Heart right ventricle (tissue), 16 donors: ENCODE data around the gene DLGAP1. TPM values are rescaled to one million over a fixed set of nuclear protein-coding genes. Genes with fewer than 3 reads are reported as not detected.

ENCODE experiments used
- ATAC-seq, 8 donors: fragments of 200-7000 bp; cut with Tn5 transposase; one replicate each; pipeline ENCODE4 v1.9.1; 2020; ENCODE audit warnings: mild to moderate bottlenecking in 8 of 8, moderate library complexity in 8 of 8, moderate number of reproducible peaks in 1 of 8
- DNase-seq, 2 donors: peaks; one replicate each; pipeline ENCODE4 v3.0.0-alpha.2; 2020
- H3K27ac ChIP-seq, 10 donors: fragments of 200-600 bp; sonication (generic) in 2 of 10; one replicate each; pipeline versions ENCODE4 v1.5.0 to v1.8.0; 2020 to 2022; ENCODE audit warnings: mild to moderate bottlenecking in 3 of 10
- H3K27me3 ChIP-seq, 7 donors: fragments of 200-600 bp; one replicate each; pipeline ENCODE4 v1.8.0; 2021 to 2022; ENCODE audit warnings: mild to moderate bottlenecking in 2 of 7
- H3K36me3 ChIP-seq, 9 donors: fragments of 200-600 bp; sonication (generic) in 1 of 9; one replicate each; pipeline versions ENCODE4 v1.5.0 to v1.8.0; 2020 to 2022; ENCODE audit warnings: mild to moderate bottlenecking in 2 of 9
- H3K4me1 ChIP-seq, 9 donors: fragments of 200-600 bp; sonication (generic) in 1 of 9; one replicate each; pipeline versions ENCODE4 v1.5.0 to v1.8.0; 2020 to 2022; ENCODE audit warnings: mild to moderate bottlenecking in 4 of 9
- H3K4me3 ChIP-seq, 10 donors: fragments of 200-600 bp; sonication (generic) in 2 of 10; one replicate each; pipeline versions ENCODE4 v1.5.0 to v1.8.0; 2020 to 2022; ENCODE audit warnings: mild to moderate bottlenecking in 7 of 10, moderate library complexity in 2 of 10
- H3K9me3 ChIP-seq, 11 donors: fragments of 200-600 bp in 10 of 11; sonication (generic) in 2 of 11; one replicate each; pipeline versions ENCODE4 v1.5.0 to v1.8.0; 2013 to 2022; ENCODE audit warnings: mild to moderate bottlenecking in 2 of 11, control low read depth in 1 of 11, moderate library complexity in 1 of 11
- CTCF ChIP-seq, 9 donors: fragments of 200-600 bp; sonication (generic) in 2 of 9; IDR thresholded peaks; one replicate each; pipeline versions ENCODE4 v1.5.0 to v1.8.0; 2021 to 2022; ENCODE audit warnings: antibody characterized with exemption in 9 of 9, mild to moderate bottlenecking in 5 of 9, moderate library complexity in 1 of 9
- WGBS, 2 donors: extraction: QIAGEN DNeasy Blood & Tissue Kit; methylation state at CpG; one replicate each; pipeline ENCODE4 v1.1.7; 2013; ENCODE audit warnings: inconsistent platforms in 1 of 2; 5-methylcytosine and 5-hydroxymethylcytosine counted together
- intact Hi-C, 10 donors: fragments of 100-400 bp; cut with DNase I; formaldehyde crosslinking; loops; one replicate each; pipeline versions ENCODE4 v1.11.1 to v1.14.2; 2022
- polyA plus RNA-seq, 2 donors: library from polyadenylated mRNA; stranded (reverse); fragments of 200-250 nt; gene quantifications; one replicate each; pipeline ENCODE4 v1.2.3, GENCODE V29; 2013
- total RNA-seq, 10 donors: library from RNA; stranded (reverse); fragmentation: NEBNext Ultra II Directional in 3 of 10; extraction: Animal tissue kit (Norgen Biotek cat#: 25700) in 3 of 10; gene quantifications; one replicate each; pipeline versions ENCODE4 v1.2.1 to v1.2.4, GENCODE V29; 2021 to 2023
- donor health status: Arrhythmogenic right ventricular cardiomyopathy.
- donor health status: ischemic (EF 13 %, LVEDD 7.1; RV severe dilation, severe dysfunction).
- donor health status: healthy with polysubstance abuse.
- donor health status: DM: no; HTN: yes; CAD: no.
- donor health status: DM: no; HTN: no; CAD: no.
- donor health status: ischemic (EF 25% LVEDD 6.9; RV normal size, moderate dysfunction).
- donor health status: ischemic (EF 25% LVEDD 5.7; RV mildly dilated, moderate dysfunction).
- donor health status: healthy.
- donor health status: DM: yes; HTN: yes; CAD: no.
- donor health status: Ischemic cardiomyopathy.
- donor health status: ischemic (EF 35%, LVEDD 5.7; RV mildly dilated, moderate dysfunction).
- donor health status: nonischemic (EF 11% LVEDD 7.7; RV severe dilation, severe dysfunction).
- donor health status: DM: yes; HTN: yes; CAD: no.
- donor health status: PGD.
- donor health status: ischemic (EF 29% LVEDD 5.4; RV normal size, mild dysfunction).
- donor health status: nonischemic (EF 23%, LVEDD 6.1; RV moderate dilation, normal function).

The DLGAP1 gene
- total and polyA plus RNA-seq, 12 donors, result 0.07 to 7.2 (median 1.0) TPM; not detected in 2

- H3K9me3 ChIP-seq, result no peaks in the 10 kb centered on the region
- no peaks in the 10 kb centered on the region for H3K27me3 ChIP-seq
- intact Hi-C loops, result loop anchor here in 7 of 10 donors (5.0 to 10.0 kb wide), 3 partner anchors 948 to 956 kb away; no protein-coding TSS in a partner anchor
- peak overlapping the region in 1 of 10 donors; percentile 3 for H3K27ac ChIP-seq
- ATAC-seq (peak in 2 of 8 donors; percentile 33 to 58), DNase-seq (peak; percentile 24 to 47)
- 39 to 44% methylated on average over 13 of the region's 13 CpGs for WGBS, 2 donors
- H3K4me3 ChIP-seq, result no peak overlapping the region
- TF ChIP-seq CTCF (IDR thresholded peaks at IDR 0.05), result peak; percentile 39 to 87 (median 79)
- no peaks in the 10 kb centered on the region for H3K4me1 ChIP-seq
- no peaks in the 10 kb centered on the region for H3K36me3 ChIP-seq
Observed at GRCh38 chr18:4106407-4107033, 348.6 kb downstream of the DLGAP1 start.

- intact Hi-C loops, result loop anchor here in 2 of 10 donors (10.0 kb wide), 1 partner anchor 952 kb away; no protein-coding TSS in a partner anchor
- WGBS, 2 donors, result 84 to 92% methylated on average over 1 of the region's 1 CpG
- Histone ChIP-seq H3K9me3 (peaks cover 0 to 14% (median 0%) of the 10 kb centered on the region in 11 donors), H3K4me1 (no peaks in the 10 kb centered on the region), H3K4me3 (no peak overlapping the region), H3K36me3 (no peaks in the 10 kb centered on the region), H3K27ac (no peak overlapping the region), H3K27me3 (no peaks in the 10 kb centered on the region)
- no peak for TF ChIP-seq CTCF (IDR thresholded peaks at IDR 0.05)
- DNase-seq, result no peak
- ATAC-seq, result no peak
Observed at GRCh38 chr18:4102901-4103300, 352.2 kb downstream of the DLGAP1 start.

GRCh38 chr18:4101009-4101408, 354.1 kb downstream of the DLGAP1 start:
- no peak overlapping the region for H3K27ac ChIP-seq
- no peaks in the 10 kb centered on the region for H3K4me1 ChIP-seq
- no peak for TF ChIP-seq CTCF (IDR thresholded peaks at IDR 0.05)
- 95 to 97% methylated on average over 5 of the region's 5 CpGs for WGBS, 2 donors
- intact Hi-C loops, result loop anchor here in 2 of 10 donors (10.0 kb wide), 1 partner anchor 954 kb away; no protein-coding TSS in a partner anchor
- no peak overlapping the region for H3K4me3 ChIP-seq
- DNase-seq (no peak), ATAC-seq (no peak)
- H3K9me3 ChIP-seq, result peaks cover 0 to 14% (median 0%) of the 10 kb centered on the region in 11 donors
- peaks cover 0 to 2% (median 0%) of the 10 kb centered on the region in 7 donors for H3K27me3 ChIP-seq
- H3K36me3 ChIP-seq, result no peaks in the 10 kb centered on the region

- no peak for TF ChIP-seq CTCF (IDR thresholded peaks at IDR 0.05)
- no peak for DNase-seq
- Histone ChIP-seq H3K4me3 (no peak overlapping the region), H3K36me3 (no peaks in the 10 kb centered on the region), H3K27me3 (peaks cover 0 to 13% (median 0%) of the 10 kb centered on the region in 7 donors), H3K4me1 (no peaks in the 10 kb centered on the region), H3K9me3 (peaks cover 0 to 14% (median 0%) of the 10 kb centered on the region in 11 donors), H3K27ac (no peak overlapping the region)
- intact Hi-C loops, result loop anchor here in 1 of 10 donors (10.0 kb wide), 1 partner anchor 958 kb away; no protein-coding TSS in a partner anchor
- 21 to 44% methylated on average over 4 of the region's 4 CpGs for whole genome bisulfite sequencing, 2 donors
- no peak for ATAC-seq
Observed at GRCh38 chr18:4096486-4096885, 358.6 kb downstream of the DLGAP1 start.
